ENCODE results near the gene NEK7.
"Not testable (repeated sequence)": the region's sequence is repeated elsewhere in the genome, so short reads cannot be mapped to it uniquely, and the experiment has no call there.

The NEK7 gene

GRCh38 chr1:198156745-198157240 is at the start of gene NEK7:
TSS of gene NEK7 (plus strand) at chr1:198156998. CDS start at chr1:198232581, 75,583 bp downstream.
- DNase-seq (ENCODE audit: low spot score): peak; percentile 69

- no peak for DNase-seq (ENCODE audit: low spot score)
Observed at GRCh38 chr1:198107091-198107501, 49.7 kb upstream of the NEK7 start.

GRCh38 chr1:198108636-198109370 is 48.0 kb upstream of the NEK7 start:
- DNase-seq (ENCODE audit: low spot score): no peak

GRCh38 chr1:198109371-198109715 is 47.5 kb upstream of the NEK7 start:
- DNase-seq (ENCODE audit: low spot score): no peak

GRCh38 chr1:198113342-198113750 is 43.5 kb upstream of the NEK7 start:
- DNase-seq (ENCODE audit: low spot score): no peak

GRCh38 chr1:198116069-198116468 is 40.7 kb upstream of the NEK7 start:
- DNase-seq (ENCODE audit: low spot score): no peak

- DNase-seq (ENCODE audit: low spot score): no peak
Observed at GRCh38 chr1:198116469-198116868, 40.3 kb upstream of the NEK7 start.

- DNase-seq (ENCODE audit: low spot score): no peak
Observed at GRCh38 chr1:198117267-198117666, 39.5 kb upstream of the NEK7 start.

GRCh38 chr1:198118134-198118533 is 38.7 kb upstream of the NEK7 start:
- DNase-seq (ENCODE audit: low spot score): no peak

GRCh38 chr1:198119906-198120305 is 36.9 kb upstream of the NEK7 start:
- DNase-seq (ENCODE audit: low spot score): no peak

- DNase-seq (ENCODE audit: low spot score): no peak
Observed at GRCh38 chr1:198121056-198121826, 35.6 kb upstream of the NEK7 start.

GRCh38 chr1:198122693-198123092 is 34.1 kb upstream of the NEK7 start:
- DNase-seq (ENCODE audit: low spot score): no peak

- DNase-seq (ENCODE audit: low spot score): no peak
Observed at GRCh38 chr1:198123133-198123532, 33.7 kb upstream of the NEK7 start.

- DNase-seq (ENCODE audit: low spot score): no peak
Observed at GRCh38 chr1:198124673-198125072, 32.1 kb upstream of the NEK7 start.

- no peak for DNase-seq (ENCODE audit: low spot score)
Observed at GRCh38 chr1:198125995-198126735, 30.6 kb upstream of the NEK7 start.

GRCh38 chr1:198128533-198128932 is 28.3 kb upstream of the NEK7 start:
- DNase-seq (ENCODE audit: low spot score): no peak

- DNase-seq (ENCODE audit: low spot score): not testable (repeated sequence)
Observed at GRCh38 chr1:198130053-198130452, 26.7 kb upstream of the NEK7 start.

- DNase-seq (ENCODE audit: low spot score): no peak
Observed at GRCh38 chr1:198132060-198132781, 24.6 kb upstream of the NEK7 start.

GRCh38 chr1:198134252-198134651 is 22.5 kb upstream of the NEK7 start:
- DNase-seq (ENCODE audit: low spot score): no peak

- DNase-seq (ENCODE audit: low spot score): no peak
Observed at GRCh38 chr1:198135366-198135765, 21.4 kb upstream of the NEK7 start.

GRCh38 chr1:198141668-198142351 is 15.0 kb upstream of the NEK7 start:
- DNase-seq (ENCODE audit: low spot score): no peak
